Measurements from ENCODE around the gene CDK17. TPM values are rescaled to one million over a fixed set of nuclear protein-coding genes. Genes with fewer than 3 reads are reported as not detected.

CDK17 gene
- total RNA-seq, 4 donors from 2014 or later: 65.1 to 89.4 (median 71.2) TPM

GRCh38 chr12:96265400-96265799 is 134.8 kb downstream of the CDK17 start:
- no peaks in the 10 kb centered on the region for H3K4me1 ChIP-seq
- peaks cover 0 to 65% (median 0%) of the 10 kb centered on the region in 3 donors for H3K36me3 ChIP-seq
- DNase-seq (ENCODE audit: low spot score in 2 of 2): no peak
- 91 to 97% methylated on average over 2 of the region's 2 CpGs for WGBS, 2 donors
- H3K27ac ChIP-seq: no peak overlapping the region
- H3K27me3 ChIP-seq: no peaks in the 10 kb centered on the region
- no peak for TF ChIP-seq CTCF (IDR thresholded peaks at IDR 0.05)
- no peak for TF ChIP-seq EP300 (IDR thresholded peaks at IDR 0.05)
- no peak for TF ChIP-seq POLR2A (IDR thresholded peaks at IDR 0.05)
- H3K4me3 ChIP-seq: no peak overlapping the region
- H3K9me3 ChIP-seq: no peaks in the 10 kb centered on the region

GRCh38 chr12:96263449-96263902 is 136.8 kb downstream of the CDK17 start:
- H3K4me1 ChIP-seq: peaks cover 0 to 6% (median 1%) of the 10 kb centered on the region in 4 donors
- H3K36me3 ChIP-seq: peaks cover 0 to 57% (median 0%) of the 10 kb centered on the region in 3 donors
- H3K27me3 ChIP-seq: no peaks in the 10 kb centered on the region
- no peak for TF ChIP-seq EP300 (IDR thresholded peaks at IDR 0.05)
- TF ChIP-seq POLR2A (IDR thresholded peaks at IDR 0.05): no peak
- no peak overlapping the region for H3K27ac ChIP-seq
- H3K4me3 ChIP-seq: no peak overlapping the region
- 74 to 80% methylated on average over 11 of the region's 11 CpGs for WGBS, 2 donors
- no peak for DNase-seq (ENCODE audit: low spot score in 2 of 2)
- no peaks in the 10 kb centered on the region for H3K9me3 ChIP-seq

DNA sequence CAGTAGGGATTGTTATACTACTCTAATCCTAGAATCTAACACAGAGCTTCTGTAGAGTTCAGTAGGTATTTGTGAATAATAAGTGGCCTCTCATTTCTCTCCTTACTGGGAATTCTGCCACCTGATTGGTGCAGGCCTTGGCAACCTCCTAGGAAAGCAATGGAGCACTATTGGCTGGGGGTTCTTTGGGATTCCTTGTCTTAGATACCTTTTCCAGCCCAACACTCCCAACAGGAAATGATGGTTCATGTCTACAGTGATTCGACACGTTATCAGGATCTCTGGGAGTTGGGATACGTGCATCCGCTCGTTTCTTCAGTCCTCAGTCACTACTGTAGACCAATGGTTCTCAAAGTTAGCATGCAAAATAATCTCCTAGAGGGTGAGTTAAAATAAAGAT is 138.7 kb downstream of the CDK17 start:
- peaks cover 0 to 50% (median 0%) of the 10 kb centered on the region in 3 donors for H3K36me3 ChIP-seq
- H3K4me3 ChIP-seq: no peak overlapping the region
- no peaks in the 10 kb centered on the region for H3K27me3 ChIP-seq
- DNase-seq (ENCODE audit: low spot score in 2 of 2): no peak
- H3K4me1 ChIP-seq: peaks cover 0 to 15% (median 6%) of the 10 kb centered on the region in 4 donors
- H3K27ac ChIP-seq: no peak overlapping the region
- no peaks in the 10 kb centered on the region for H3K9me3 ChIP-seq
- WGBS, 2 donors: 98% methylated on average over 5 of the region's 5 CpGs
- TF ChIP-seq POLR2A (IDR thresholded peaks at IDR 0.05) (no peak), EP300 (IDR thresholded peaks at IDR 0.05) (no peak), CTCF (IDR thresholded peaks at IDR 0.05) (no peak)

GRCh38 chr12:96260644-96261043 is 139.6 kb downstream of the CDK17 start:
- H3K36me3 ChIP-seq: peaks cover 0 to 50% (median 0%) of the 10 kb centered on the region in 3 donors
- TF ChIP-seq CTCF (IDR thresholded peaks at IDR 0.05) (no peak), EP300 (IDR thresholded peaks at IDR 0.05) (no peak), POLR2A (IDR thresholded peaks at IDR 0.05) (no peak)
- no peak overlapping the region for H3K4me3 ChIP-seq
- DNase-seq (ENCODE audit: low spot score in 2 of 2): no peak
- 87 to 96% methylated on average over 3 of the region's 3 CpGs for WGBS, 2 donors
- peaks cover 0 to 15% (median 6%) of the 10 kb centered on the region in 4 donors for H3K4me1 ChIP-seq
- H3K9me3 ChIP-seq: no peaks in the 10 kb centered on the region
- no peak overlapping the region for H3K27ac ChIP-seq
- no peaks in the 10 kb centered on the region for H3K27me3 ChIP-seq

GRCh38 chr12:96260231-96260630 is 140.0 kb downstream of the CDK17 start:
- Histone ChIP-seq H3K27me3 (no peaks in the 10 kb centered on the region), H3K4me1 (peaks cover 0 to 18% (median 6%) of the 10 kb centered on the region in 4 donors), H3K36me3 (peaks cover 0 to 46% (median 0%) of the 10 kb centered on the region in 3 donors), H3K9me3 (no peaks in the 10 kb centered on the region), H3K4me3 (no peak overlapping the region), H3K27ac (no peak overlapping the region)
- no peak for DNase-seq (ENCODE audit: low spot score in 2 of 2)
- WGBS, 2 donors: 97 to 98% methylated on average over 2 of the region's 2 CpGs
- no peak for TF ChIP-seq CTCF (IDR thresholded peaks at IDR 0.05)
- no peak for TF ChIP-seq POLR2A (IDR thresholded peaks at IDR 0.05)
- TF ChIP-seq EP300 (IDR thresholded peaks at IDR 0.05): no peak

Data from tibial nerve (tissue), 4 donors.